ENCODE measurements around the gene TTC16.

- TF ChIP-seq MXI1 (conservative IDR thresholded peaks at IDR 0.05; ENCODE audit: poor library complexity, severe bottlenecking) (no peak), CTCF (IDR thresholded peaks at IDR 0.05; ENCODE audit: poor library complexity, severe bottlenecking) (no peak), REST (IDR thresholded peaks at IDR 0.05; ENCODE audit: borderline replicate concordance) (no peak)
These were observed 5.0 kb downstream of the TTC16 start for GRCh38 chr9:127720865-127721227.

All from neural cell (in vitro differentiated cells).